Muscle layer of duodenum (tissue), 2 donors: Measurements from ENCODE around the gene SMARCA4.
"Not testable (repeated sequence)": the region's sequence is repeated elsewhere in the genome, so short reads cannot be mapped to it uniquely, and the experiment has no call there.

Source experiments
- H3K27ac ChIP-seq: one replicate; pipeline ENCODE4 v1.7.0; 2013; ENCODE audit warnings: mild to moderate bottlenecking, low read length
- H3K27me3 ChIP-seq: one replicate; pipeline ENCODE4 v1.7.0; 2013; ENCODE audit warnings: low read depth, mild to moderate bottlenecking, control low read depth, low read length
- H3K36me3 ChIP-seq, 2 donors: one replicate each; pipeline ENCODE4 v1.7.0; 2013; ENCODE audit warnings: low read length in 2 of 2, control low read depth in 1 of 2, mild to moderate bottlenecking in 1 of 2; ENCODE audit not compliant: insufficient read depth in 2 of 2, control insufficient read depth in 1 of 2
- H3K4me1 ChIP-seq, 2 donors: one replicate each; pipeline ENCODE4 v1.7.0; 2013; ENCODE audit warnings: low read length in 2 of 2, mild to moderate bottlenecking in 2 of 2, control low read depth in 1 of 2, moderate library complexity in 1 of 2; ENCODE audit not compliant: insufficient read depth in 2 of 2, control insufficient read depth in 1 of 2
- H3K4me3 ChIP-seq, 2 donors: one replicate each; pipeline ENCODE4 v1.7.0; 2013; ENCODE audit warnings: low read length in 2 of 2, low read depth in 1 of 2, mild to moderate bottlenecking in 1 of 2
- H3K9me3 ChIP-seq, 2 donors: one replicate each; pipeline ENCODE4 v1.7.0; 2013; ENCODE audit warnings: low read length in 2 of 2, control low read depth in 1 of 2, mild to moderate bottlenecking in 1 of 2; ENCODE audit not compliant: control insufficient read depth in 1 of 2
- donor health status: healthy.

Gene SMARCA4

DNA sequence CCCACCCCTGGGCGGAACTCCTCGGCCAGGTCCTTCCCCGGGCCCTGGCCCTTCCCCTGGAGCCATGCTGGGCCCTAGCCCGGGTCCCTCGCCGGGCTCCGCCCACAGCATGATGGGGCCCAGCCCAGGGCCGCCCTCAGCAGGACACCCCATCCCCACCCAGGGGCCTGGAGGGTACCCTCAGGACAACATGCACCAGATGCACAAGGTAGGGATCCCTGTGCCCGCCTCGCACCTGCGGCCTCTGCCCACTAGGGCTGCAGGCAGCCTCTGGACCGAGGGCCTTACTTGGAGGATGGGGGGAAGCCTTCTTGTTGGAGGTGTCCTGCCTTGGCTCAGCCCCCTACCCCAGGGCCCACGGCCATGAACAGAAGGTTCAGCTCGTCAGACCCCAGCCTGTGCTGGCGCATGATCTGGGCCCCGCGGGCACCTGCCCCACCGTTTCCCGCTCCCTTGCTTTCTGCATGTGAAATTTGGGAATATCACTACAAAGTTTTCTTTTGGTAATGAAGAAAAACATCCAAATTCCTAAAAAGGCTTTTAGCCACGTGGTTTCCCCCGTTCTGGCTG is 23.4 kb downstream of the SMARCA4 start:
- no peak overlapping the region for H3K4me3 ChIP-seq
- H3K27me3 ChIP-seq = no peaks in the 10 kb centered on the region
- H3K27ac ChIP-seq = no peak overlapping the region
- H3K4me1 ChIP-seq = peaks cover 0 to 5% of the 10 kb centered on the region in 2 donors
- H3K9me3 ChIP-seq = no peaks in the 10 kb centered on the region
- H3K36me3 ChIP-seq = peaks cover 21 to 61% of the 10 kb centered on the region in 2 donors

DNA sequence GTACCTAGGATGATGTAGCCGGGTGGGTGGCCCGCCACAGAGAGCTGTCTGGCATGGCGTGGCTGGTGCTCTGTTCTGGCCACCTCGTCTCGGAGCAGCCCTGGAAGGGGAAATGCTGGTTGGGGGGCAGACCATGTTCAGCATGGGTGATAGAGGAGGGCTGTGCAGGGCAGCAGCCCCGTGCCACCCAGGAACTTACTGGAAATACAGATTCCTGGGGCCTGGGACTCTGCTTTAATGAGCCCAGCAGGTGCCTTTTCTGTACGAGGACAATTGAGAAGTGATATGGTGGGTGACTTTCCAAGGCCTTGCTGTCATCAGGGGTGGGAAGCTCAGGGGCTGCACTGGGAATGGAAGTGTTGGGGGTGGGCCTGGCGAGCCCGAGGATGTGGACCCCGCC is 24.7 kb downstream of the SMARCA4 start:
- Histone ChIP-seq H3K9me3 (no peaks in the 10 kb centered on the region), H3K27me3 (no peaks in the 10 kb centered on the region), H3K4me3 (no peak overlapping the region), H3K4me1 (peaks cover 0 to 5% of the 10 kb centered on the region in 2 donors), H3K36me3 (peaks cover 24 to 70% of the 10 kb centered on the region in 2 donors), H3K27ac (no peak overlapping the region)

DNA sequence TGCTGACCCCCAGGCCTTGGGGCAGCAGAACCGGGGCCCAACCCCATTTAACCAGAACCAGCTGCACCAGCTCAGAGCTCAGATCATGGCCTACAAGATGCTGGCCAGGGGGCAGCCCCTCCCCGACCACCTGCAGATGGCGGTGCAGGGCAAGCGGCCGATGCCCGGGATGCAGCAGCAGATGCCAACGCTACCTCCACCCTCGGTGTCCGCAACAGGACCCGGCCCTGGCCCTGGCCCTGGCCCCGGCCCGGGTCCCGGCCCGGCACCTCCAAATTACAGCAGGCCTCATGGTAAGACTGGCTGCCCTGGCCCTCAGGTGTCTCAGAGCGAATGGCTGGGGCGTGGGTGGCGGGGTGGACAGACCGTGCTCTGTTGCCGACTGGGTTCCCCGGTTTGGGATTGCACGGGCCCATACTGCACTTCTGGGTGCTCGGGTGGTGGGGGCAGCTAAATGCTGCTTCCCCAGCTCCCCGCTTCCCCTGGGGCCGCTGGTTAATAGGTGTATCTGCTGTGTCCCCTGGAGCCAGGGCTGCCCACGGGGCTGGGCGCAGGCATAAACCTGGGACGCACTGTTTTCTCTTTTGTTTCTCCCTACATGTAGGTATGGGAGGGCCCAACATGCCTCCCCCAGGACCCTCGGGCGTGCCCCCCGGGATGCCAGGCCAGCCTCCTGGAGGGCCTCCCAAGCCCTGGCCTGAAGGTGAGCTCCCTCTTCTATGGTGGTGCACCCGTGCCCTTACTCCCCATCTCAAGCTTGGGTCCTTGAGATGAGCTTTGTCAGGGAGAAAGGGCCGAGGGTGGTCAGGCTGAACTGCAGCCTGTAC is 25.7 kb downstream of the SMARCA4 start:
- Histone ChIP-seq H3K4me1 (peaks cover 0 to 1% of the 10 kb centered on the region in 2 donors), H3K27ac (no peak overlapping the region), H3K9me3 (no peaks in the 10 kb centered on the region), H3K4me3 (no peak overlapping the region), H3K36me3 (peaks cover 34 to 76% of the 10 kb centered on the region in 2 donors), H3K27me3 (no peaks in the 10 kb centered on the region)

DNA sequence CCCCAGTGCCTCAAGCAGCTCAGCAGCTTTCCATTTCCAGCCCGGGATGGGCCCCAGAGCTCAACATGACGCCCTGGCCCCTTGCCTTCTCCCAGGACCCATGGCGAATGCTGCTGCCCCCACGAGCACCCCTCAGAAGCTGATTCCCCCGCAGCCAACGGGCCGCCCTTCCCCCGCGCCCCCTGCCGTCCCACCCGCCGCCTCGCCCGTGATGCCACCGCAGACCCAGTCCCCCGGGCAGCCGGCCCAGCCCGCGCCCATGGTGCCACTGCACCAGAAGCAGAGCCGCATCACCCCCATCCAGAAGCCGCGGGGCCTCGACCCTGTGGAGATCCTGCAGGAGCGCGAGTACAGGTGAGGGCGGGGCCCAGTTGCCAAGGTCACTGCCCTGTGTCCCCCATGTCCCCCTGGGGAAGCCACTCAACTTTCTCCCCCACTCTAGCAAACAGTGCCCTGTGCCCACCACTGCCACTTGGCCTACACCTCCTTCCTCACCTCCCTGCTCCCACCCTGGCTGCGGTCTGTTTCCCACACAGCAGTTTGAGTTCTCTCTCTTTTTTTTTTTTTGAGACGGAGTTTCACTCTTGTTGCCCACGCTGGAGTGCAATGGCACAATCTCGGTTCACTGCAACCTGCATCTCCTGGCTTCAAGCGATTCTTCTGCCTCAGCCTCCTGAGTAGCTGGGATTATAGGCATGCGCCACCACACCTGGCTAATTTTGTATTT is 26.9 kb downstream of the SMARCA4 start:
- Histone ChIP-seq H3K36me3 (peaks cover 36 to 81% of the 10 kb centered on the region in 2 donors), H3K4me1 (no peaks in the 10 kb centered on the region), H3K9me3 (no peaks in the 10 kb centered on the region), H3K4me3 (no peak overlapping the region), H3K27me3 (no peaks in the 10 kb centered on the region), H3K27ac (no peak overlapping the region)

DNA sequence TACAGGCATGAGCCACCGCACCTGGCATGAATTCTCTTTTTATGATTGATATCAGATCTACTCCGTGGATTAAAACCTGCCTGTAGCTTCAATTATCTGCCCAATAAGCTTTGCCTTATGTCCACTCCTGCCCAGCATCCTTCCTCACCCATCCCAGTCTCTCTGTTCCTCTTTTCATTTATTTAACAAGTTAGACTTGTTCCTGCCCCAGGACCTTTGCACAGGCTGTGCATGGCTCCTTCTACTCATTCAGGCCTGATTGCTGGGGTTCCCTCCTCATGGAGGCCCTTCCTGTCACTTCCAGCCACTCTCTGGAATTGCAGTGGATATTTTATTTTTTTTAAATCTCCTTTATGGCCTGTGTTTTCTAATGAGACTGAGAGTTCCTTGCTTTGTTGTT is 27.6 kb downstream of the SMARCA4 start:
- Histone ChIP-seq H3K27ac (no peak overlapping the region), H3K36me3 (peaks cover 36 to 86% of the 10 kb centered on the region in 2 donors), H3K4me1 (no peaks in the 10 kb centered on the region)

DNA sequence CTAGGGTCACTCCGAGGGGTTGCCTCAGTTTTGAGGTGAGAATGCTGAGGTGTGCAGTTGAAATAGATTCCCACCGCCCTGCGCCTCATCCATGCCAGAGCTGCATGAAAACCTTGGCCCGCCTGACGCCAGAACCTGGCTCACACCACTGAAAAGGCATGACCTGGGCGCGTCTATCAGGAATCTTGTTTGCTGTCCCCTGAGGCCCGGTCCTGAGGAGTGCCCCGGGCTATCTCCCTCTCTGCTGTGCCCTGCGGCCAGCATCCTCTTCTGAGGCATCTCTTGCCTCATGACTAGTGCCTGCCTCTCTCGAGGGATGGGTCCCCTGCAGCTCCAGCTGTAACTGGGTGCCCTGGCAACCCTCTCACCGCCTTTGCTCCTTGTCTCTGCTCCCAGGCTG is 28.1 kb downstream of the SMARCA4 start:
- Histone ChIP-seq H3K27ac (no peak overlapping the region), H3K4me1 (no peaks in the 10 kb centered on the region), H3K36me3 (peaks cover 36 to 85% of the 10 kb centered on the region in 2 donors), H3K27me3 (no peaks in the 10 kb centered on the region), H3K9me3 (no peaks in the 10 kb centered on the region), H3K4me3 (no peak overlapping the region)

More for the DNA sequence above, 27.6 kb downstream of the SMARCA4 start:
- H3K4me3 ChIP-seq = no peak overlapping the region
- H3K27me3 ChIP-seq = no peaks in the 10 kb centered on the region
- no peaks in the 10 kb centered on the region for H3K9me3 ChIP-seq

DNA sequence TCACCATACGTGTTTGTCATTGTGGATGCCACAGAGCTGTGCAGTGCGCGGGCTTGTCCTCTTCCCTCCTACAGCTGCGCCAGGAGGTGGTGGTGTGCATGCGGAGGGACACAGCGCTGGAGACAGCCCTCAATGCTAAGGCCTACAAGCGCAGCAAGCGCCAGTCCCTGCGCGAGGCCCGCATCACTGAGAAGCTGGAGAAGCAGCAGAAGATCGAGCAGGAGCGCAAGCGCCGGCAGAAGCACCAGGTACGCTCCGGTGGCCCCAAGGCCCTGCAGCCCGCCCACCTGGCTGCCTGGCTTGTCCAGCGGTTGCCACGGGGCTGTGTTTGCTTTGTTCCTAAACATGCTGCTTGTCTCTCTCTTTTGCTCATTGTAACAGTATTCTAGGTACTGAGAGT is 30.2 kb downstream of the SMARCA4 start:
- Histone ChIP-seq H3K9me3 (no peaks in the 10 kb centered on the region), H3K27me3 (no peaks in the 10 kb centered on the region), H3K4me1 (no peaks in the 10 kb centered on the region), H3K36me3 (peaks cover 44 to 79% of the 10 kb centered on the region in 2 donors), H3K27ac (no peak overlapping the region), H3K4me3 (no peak overlapping the region)

DNA sequence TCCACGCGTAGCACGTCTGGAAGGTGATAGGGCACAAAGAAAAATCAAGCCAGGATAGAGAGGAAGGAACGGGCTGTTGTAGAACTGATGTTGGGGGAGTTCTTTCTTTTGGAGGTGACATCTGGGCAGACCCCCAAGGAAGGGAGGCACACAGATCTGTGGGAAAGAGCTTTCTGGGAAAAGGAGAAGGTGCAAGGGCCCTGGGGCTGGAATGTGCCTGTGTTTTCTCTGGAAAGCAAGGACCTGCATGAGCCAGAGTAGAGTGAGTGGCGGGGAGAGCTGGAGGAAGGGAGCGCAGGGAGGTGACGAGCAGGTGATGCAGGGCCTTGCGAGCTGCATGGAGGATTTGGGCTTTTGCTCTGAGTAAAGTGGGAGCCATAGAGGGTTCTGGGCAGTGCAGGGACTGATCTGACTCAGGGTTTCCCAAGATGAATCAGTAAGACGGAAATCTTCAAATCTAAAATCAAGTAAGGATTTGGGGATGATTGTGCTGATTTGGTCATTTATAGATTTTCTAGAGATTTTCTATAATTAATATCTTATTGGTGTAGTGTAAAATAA is 30.8 kb downstream of the SMARCA4 start:
- peaks cover 50 to 79% of the 10 kb centered on the region in 2 donors for H3K36me3 ChIP-seq
- H3K27ac ChIP-seq = no peak overlapping the region
- H3K4me3 ChIP-seq = no peak overlapping the region
- no peaks in the 10 kb centered on the region for H3K4me1 ChIP-seq
- no peaks in the 10 kb centered on the region for H3K9me3 ChIP-seq
- no peaks in the 10 kb centered on the region for H3K27me3 ChIP-seq

DNA sequence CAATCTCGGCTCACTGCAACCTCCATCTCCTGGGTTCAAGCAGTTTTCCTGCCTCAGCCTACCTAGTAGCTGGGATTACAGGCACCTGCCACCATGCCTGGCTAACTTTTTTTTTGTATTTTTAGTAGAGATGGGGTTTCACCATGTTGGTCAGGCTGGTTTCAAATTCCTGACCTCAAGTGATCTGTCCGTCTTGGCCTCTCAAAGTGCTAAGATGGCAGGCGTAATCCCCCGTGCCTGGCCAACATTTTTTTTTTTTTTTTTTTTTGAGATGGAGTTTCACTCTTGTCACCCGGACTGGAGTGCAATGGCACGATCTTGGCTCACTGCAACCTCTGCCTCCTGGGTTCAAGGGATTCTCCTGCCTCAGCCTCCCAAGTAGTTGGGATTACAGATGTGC is 31.3 kb downstream of the SMARCA4 start:
- not testable (repeated sequence) for H3K27ac ChIP-seq, H3K4me3 ChIP-seq, H3K9me3 ChIP-seq, H3K27me3 ChIP-seq, H3K4me1 ChIP-seq
- peaks cover 48 to 76% of the 10 kb centered on the region in 2 donors for H3K36me3 ChIP-seq

DNA sequence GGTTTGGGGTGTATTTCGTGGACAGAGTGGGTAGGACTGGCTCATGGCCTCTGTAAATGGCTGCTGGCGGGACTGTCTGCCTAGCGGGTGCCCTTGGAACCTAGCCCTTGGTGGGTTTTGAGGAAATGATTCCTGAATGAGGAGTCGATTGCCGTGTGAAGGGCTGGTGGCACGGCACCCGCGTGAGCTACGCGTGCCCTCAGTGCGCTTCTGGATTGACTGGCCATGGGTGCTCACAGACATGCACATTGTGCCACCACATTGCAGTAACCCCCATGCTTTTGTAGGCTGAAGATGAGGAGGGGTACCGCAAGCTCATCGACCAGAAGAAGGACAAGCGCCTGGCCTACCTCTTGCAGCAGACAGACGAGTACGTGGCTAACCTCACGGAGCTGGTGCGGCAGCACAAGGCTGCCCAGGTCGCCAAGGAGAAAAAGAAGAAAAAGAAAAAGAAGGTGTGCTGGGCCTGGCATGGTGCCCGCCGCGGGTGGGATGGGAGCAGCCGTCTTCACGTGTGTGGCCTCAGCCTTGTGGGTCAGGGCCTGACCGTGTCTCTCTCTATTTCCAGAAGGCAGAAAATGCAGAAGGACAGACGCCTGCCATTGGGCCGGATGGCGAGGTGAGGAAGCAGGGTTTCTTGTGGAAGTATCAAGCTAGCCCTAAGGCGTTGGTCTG is 35.2 kb downstream of the SMARCA4 start:
- Histone ChIP-seq H3K4me1 (no peaks in the 10 kb centered on the region), H3K27me3 (no peaks in the 10 kb centered on the region), H3K27ac (no peak overlapping the region), H3K9me3 (no peaks in the 10 kb centered on the region), H3K4me3 (no peak overlapping the region), H3K36me3 (peaks cover 32 to 64% of the 10 kb centered on the region in 2 donors)
